Activated T-helper 1 cell treated with anti-CD3 and anti-CD28 coated beads, Interleukin-2, amount 50 U/mL, for 16 hours (primary cell): Measurements from ENCODE around the gene GMDS.

Source experiments
- DNase-seq, 2 donors: peaks; one replicate each; pipeline ENCODE4 v3.0.0-alpha.2; 2020; ENCODE audit warnings: low read depth in 1 of 2, low spot score in 1 of 2

The GMDS gene

GRCh38 chr6:1667805-1668175 is 577.6 kb downstream of the GMDS start:
- DNase-seq = no peak

- no peak for DNase-seq
Observed at GRCh38 chr6:1667012-1667804, 578.2 kb downstream of the GMDS start.

- DNase-seq = no peak
Observed at GRCh38 chr6:1665214-1665613, 580.2 kb downstream of the GMDS start.

GRCh38 chr6:1664329-1664728 is 581.1 kb downstream of the GMDS start:
- DNase-seq = no peak

- no peak for DNase-seq
Observed at GRCh38 chr6:1663511-1663910, 581.9 kb downstream of the GMDS start.

GRCh38 chr6:1662534-1662933 is 582.9 kb downstream of the GMDS start:
- no peak for DNase-seq

GRCh38 chr6:1659816-1660215 is 585.6 kb downstream of the GMDS start:
- DNase-seq = no peak

- DNase-seq = no peak
Observed at GRCh38 chr6:1658212-1659005, 587.0 kb downstream of the GMDS start.

- no peak for DNase-seq
Observed at GRCh38 chr6:1657771-1658165, 587.6 kb downstream of the GMDS start.

GRCh38 chr6:1657116-1657770 is 588.2 kb downstream of the GMDS start:
- no peak for DNase-seq

- DNase-seq = no peak
Observed at GRCh38 chr6:1654054-1654453, 591.4 kb downstream of the GMDS start.

GRCh38 chr6:1652842-1653241 is 592.6 kb downstream of the GMDS start:
- no peak for DNase-seq

GRCh38 chr6:1651362-1651761 is 594.0 kb downstream of the GMDS start:
- DNase-seq = no peak

- DNase-seq = no peak
Observed at GRCh38 chr6:1645466-1646185, 599.8 kb downstream of the GMDS start.

- no peak for DNase-seq
Observed at GRCh38 chr6:1644516-1645060, 600.8 kb downstream of the GMDS start.

- no peak for DNase-seq
Observed at GRCh38 chr6:1643830-1644445, 601.5 kb downstream of the GMDS start.

GRCh38 chr6:1643111-1643510 is 602.3 kb downstream of the GMDS start:
- no peak for DNase-seq

GRCh38 chr6:1641343-1641885 is 604.0 kb downstream of the GMDS start:
- DNase-seq = no peak

GRCh38 chr6:1640476-1640875 is 604.9 kb downstream of the GMDS start:
- no peak for DNase-seq

- DNase-seq = no peak
Observed at GRCh38 chr6:1639430-1639829, 606.0 kb downstream of the GMDS start.
